HG03097 (cell line): Measurements from ENCODE around the gene GALNT10.
A peak's percentile ranks its signal among the peaks of the same experiment; 100 is the strongest.

Experiments used
- ATAC-seq: cut with Tn5 transposase; IDR thresholded peaks from one replicate; pipeline ENCODE4 v1.9.1; 2021; ENCODE audit not compliant: unreplicated experiment, low FRiP score

GALNT10 gene

GRCh38 chr5:154230526-154230925, 40.0 kb downstream of the GALNT10 start:
- no peak for ATAC-seq

GRCh38 chr5:154234551-154234950, 44.0 kb downstream of the GALNT10 start:
- ATAC-seq: no peak

GRCh38 chr5:154236011-154236410, 45.5 kb downstream of the GALNT10 start:
- no peak for ATAC-seq

- no peak for ATAC-seq
Observed at GRCh38 chr5:154236536-154237375, 46.2 kb downstream of the GALNT10 start.

GRCh38 chr5:154237376-154237743, 46.8 kb downstream of the GALNT10 start:
- ATAC-seq: no peak

- no peak for ATAC-seq
Observed at GRCh38 chr5:154237946-154238345, 47.4 kb downstream of the GALNT10 start.

GRCh38 chr5:154238776-154239481, 48.4 kb downstream of the GALNT10 start:
- peak; percentile 57 for ATAC-seq

GRCh38 chr5:154240595-154240994, 50.1 kb downstream of the GALNT10 start:
- no peak for ATAC-seq

- ATAC-seq: no peak
Observed at GRCh38 chr5:154241021-154241420, 50.5 kb downstream of the GALNT10 start.

- no peak for ATAC-seq
Observed at GRCh38 chr5:154242442-154242841, 51.9 kb downstream of the GALNT10 start.

GRCh38 chr5:154242964-154243376, 52.4 kb downstream of the GALNT10 start:
- no peak for ATAC-seq

GRCh38 chr5:154243736-154244135, 53.2 kb downstream of the GALNT10 start:
- ATAC-seq: no peak

GRCh38 chr5:154244476-154244875, 53.9 kb downstream of the GALNT10 start:
- no peak for ATAC-seq

GRCh38 chr5:154248691-154249090, 58.2 kb downstream of the GALNT10 start:
- ATAC-seq: no peak

- no peak for ATAC-seq
Observed at GRCh38 chr5:154249826-154250225, 59.3 kb downstream of the GALNT10 start.

- ATAC-seq: no peak
Observed at GRCh38 chr5:154251529-154251928, 61.0 kb downstream of the GALNT10 start.

GRCh38 chr5:154253807-154254206, 63.3 kb downstream of the GALNT10 start:
- ATAC-seq: no peak

GRCh38 chr5:154254896-154255295, 64.4 kb downstream of the GALNT10 start:
- no peak for ATAC-seq

- ATAC-seq: no peak
Observed at GRCh38 chr5:154257046-154257445, 66.5 kb downstream of the GALNT10 start.

GRCh38 chr5:154258531-154259217, 68.1 kb downstream of the GALNT10 start:
- ATAC-seq: no peak

- no peak for ATAC-seq
Observed at GRCh38 chr5:154260224-154260927, 69.8 kb downstream of the GALNT10 start.
